Esophagus squamous epithelium (tissue), 5 donors: ENCODE data around the gene SYNPO. TPM values are rescaled to one million over a fixed set of nuclear protein-coding genes. Genes with fewer than 3 reads are reported as not detected.

ENCODE experiments used
- DNase-seq: peaks from one replicate; lab custom pipeline; 2025; lab: John Stamatoyannopoulos, UW
- H3K27ac ChIP-seq, 4 donors: fragments of 200-600 bp; sonication (generic); one replicate each; pipeline ENCODE4 v1.5.1; 2016 to 2019; ENCODE audit warnings: mild to moderate bottlenecking in 1 of 4
- H3K27me3 ChIP-seq, 4 donors: fragments of 200-600 bp; sonication (generic); 1 replicate in 3 of 4; 2 replicates in 1 of 4; pipeline versions ENCODE4 v1.5.1 to v1.6.0; 2017 to 2021; ENCODE audit warnings: antibody characterized with exemption in 1 of 4
- H3K36me3 ChIP-seq, 3 donors: fragments of 200-600 bp; sonication (generic); one replicate each; pipeline ENCODE4 v1.5.1; 2016 to 2019
- H3K4me1 ChIP-seq, 3 donors: fragments of 200-600 bp; sonication (generic); one replicate each; pipeline ENCODE4 v1.5.1; 2017 to 2019
- H3K4me3 ChIP-seq, 4 donors: fragments of 200-600 bp; sonication (generic); 1 replicate in 3 of 4; 2 replicates in 1 of 4; pipeline ENCODE4 v1.5.1; 2016 to 2019; ENCODE audit warnings: mild to moderate bottlenecking in 2 of 4, moderate library complexity in 1 of 4
- H3K9me3 ChIP-seq, 3 donors: fragments of 200-600 bp; sonication (generic); one replicate each; pipeline ENCODE4 v1.5.1; 2016 to 2019
- CTCF ChIP-seq, 6 experiments: fragments of 450-650 bp in 4 of 6; fragments of 200-600 bp in 2 of 6; sonication (generic) in 2 of 6; IDR thresholded peaks; one replicate each; pipeline ENCODE4 v1.5.1; 2016 to 2019; ENCODE audit warnings: antibody characterized with exemption in 6 of 6, mild to moderate bottlenecking in 4 of 6, moderate library complexity in 4 of 6
- POLR2A ChIP-seq, 4 donors: fragments of 450-650 bp; IDR thresholded peaks; one replicate each; pipeline ENCODE4 v1.6.1; 2017; ENCODE audit warnings: antibody characterized with exemption in 4 of 4, mild to moderate bottlenecking in 4 of 4, moderate library complexity in 3 of 4
- WGBS, 2 donors: methylation state at CpG; one replicate each; pipeline ENCODE4 v1.1.5; 2018; 5-methylcytosine and 5-hydroxymethylcytosine counted together
- intact Hi-C: fragments of 100-400 bp; cut with DNase I; formaldehyde crosslinking; loops from one replicate; pipeline ENCODE4 v1.15.0; 2022
- total RNA-seq, 4 donors: library from RNA; depleted of rRNA; stranded (reverse); fragments of >200 nt; gene quantifications; one replicate each; pipeline ENCODE4 v1.1.0, GENCODE V29; 2016
- donor health status: DM: yes; HTN: yes; CAD: no.

Gene SYNPO
- total RNA-seq, 4 donors from 2014 or later = 2.5 to 8.8 (median 5.6) TPM

- H3K4me1 ChIP-seq = peaks cover 4 to 32% (median 16%) of the 10 kb centered on the region in 3 donors
- no peaks in the 10 kb centered on the region for H3K27me3 ChIP-seq
- WGBS, 2 donors = 40 to 73% methylated on average over 2 to 4 of the region's 4 CpGs
- no peak for DNase-seq
- peak overlapping the region in 1 of 4 donors; percentile 5 for H3K27ac ChIP-seq
- no peaks in the 10 kb centered on the region for H3K9me3 ChIP-seq
- intact Hi-C loops = no loop called here
- TF ChIP-seq CTCF (IDR thresholded peaks at IDR 0.05) (no peak), POLR2A (IDR thresholded peaks at IDR 0.05) (no peak)
- H3K36me3 ChIP-seq = no peaks in the 10 kb centered on the region
- no peak overlapping the region for H3K4me3 ChIP-seq
Measured at GRCh38 chr5:150660108-150660831, 19.8 kb downstream of the SYNPO start.

GRCh38 chr5:150661086-150661485 lies 20.6 kb downstream of the SYNPO start, which contains the start of gene MYOZ3:
Gene MYOZ3, plus strand, starts transcription at chr5:150661251. Its CDS starts 1,691 bp downstream, at chr5:150662942.
- H3K36me3 ChIP-seq = no peaks in the 10 kb centered on the region
- no peaks in the 10 kb centered on the region for H3K9me3 ChIP-seq
- H3K4me1 ChIP-seq = peaks cover 3 to 24% (median 13%) of the 10 kb centered on the region in 3 donors
- no peak within 1 kb of the TSS for H3K4me3 ChIP-seq
- intact Hi-C loops = no loop called here
- H3K27ac ChIP-seq = peak within 1 kb of the TSS in 1 of 4 donors; percentile 5
- WGBS, 2 donors = 46 to 68% methylated on average over 2 to 7 of the region's 7 CpGs
- no peak for TF ChIP-seq POLR2A (IDR thresholded peaks at IDR 0.05)
- TF ChIP-seq CTCF (IDR thresholded peaks at IDR 0.05) = no peak
- H3K27me3 ChIP-seq = no peaks in the 10 kb centered on the region
- no peak for DNase-seq

- H3K4me1 ChIP-seq = peaks cover 0 to 16% (median 9%) of the 10 kb centered on the region in 3 donors
- WGBS, 2 donors = 79 to 82% methylated on average over 9 to 10 of the region's 10 CpGs
- DNase-seq = no peak
- no peak overlapping the region for H3K27ac ChIP-seq
- H3K4me3 ChIP-seq = no peak overlapping the region
- no peaks in the 10 kb centered on the region for H3K9me3 ChIP-seq
- H3K27me3 ChIP-seq = no peaks in the 10 kb centered on the region
- H3K36me3 ChIP-seq = no peaks in the 10 kb centered on the region
- intact Hi-C loops = no loop called here
- no peak for TF ChIP-seq POLR2A (IDR thresholded peaks at IDR 0.05)
- no peak for TF ChIP-seq CTCF (IDR thresholded peaks at IDR 0.05)
Measured at GRCh38 chr5:150661821-150662596, 21.5 kb downstream of the SYNPO start.

- 84 to 100% methylated on average over 2 to 4 of the region's 4 CpGs for WGBS, 2 donors
- Histone ChIP-seq H3K4me1 (peaks cover 0 to 7% (median 0%) of the 10 kb centered on the region in 3 donors), H3K36me3 (no peaks in the 10 kb centered on the region), H3K27ac (no peak overlapping the region), H3K4me3 (no peak overlapping the region), H3K27me3 (no peaks in the 10 kb centered on the region), H3K9me3 (no peaks in the 10 kb centered on the region)
- TF ChIP-seq CTCF (IDR thresholded peaks at IDR 0.05) = no peak
- no peak for TF ChIP-seq POLR2A (IDR thresholded peaks at IDR 0.05)
- no peak for DNase-seq
- intact Hi-C loops = no loop called here
Measured at GRCh38 chr5:150662731-150663516, 22.5 kb downstream of the SYNPO start.
